Kidney tubule cell (primary cell): ENCODE data around the gene AP5B1.
A peak's percentile ranks its signal among the peaks of the same experiment; 100 is the strongest.

Experiments
- DNase-seq: peaks from one replicate; pipeline ENCODE4 v3.0.0-alpha.2; 2018; ENCODE audit warnings: low spot score

AP5B1 gene

GRCh38 chr11:65780770-65781151 lies at the start of gene AP5B1:
TSS of gene AP5B1 (minus strand) at chr11:65780976. CDS start at chr11:65780591, 385 bp downstream.
- peak; percentile 81 for DNase-seq

GRCh38 chr11:65829459-65829858 lies 48.7 kb upstream of the AP5B1 start:
- DNase-seq = no peak

GRCh38 chr11:65826984-65827735 lies 46.4 kb upstream of the AP5B1 start:
- no peak for DNase-seq

GRCh38 chr11:65822776-65823528 lies 42.2 kb upstream of the AP5B1 start:
- DNase-seq = no peak

- no peak for DNase-seq
Observed at GRCh38 chr11:65821107-65821506, 40.3 kb upstream of the AP5B1 start.

- peak; percentile 86 for DNase-seq
Observed at GRCh38 chr11:65817835-65818680, 37.3 kb upstream of the AP5B1 start.

GRCh38 chr11:65817312-65817834 lies 36.6 kb upstream of the AP5B1 start:
- no peak for DNase-seq

- no peak for DNase-seq
Observed at GRCh38 chr11:65816696-65817095, 35.9 kb upstream of the AP5B1 start.

- DNase-seq = no peak
Observed at GRCh38 chr11:65814986-65815565, 34.3 kb upstream of the AP5B1 start.

GRCh38 chr11:65814131-65814985 lies 33.6 kb upstream of the AP5B1 start:
- DNase-seq = peak; percentile 16

- DNase-seq = no peak
Observed at GRCh38 chr11:65811764-65812475, 31.1 kb upstream of the AP5B1 start.

GRCh38 chr11:65810046-65810868 lies 29.5 kb upstream of the AP5B1 start:
- no peak for DNase-seq

- no peak for DNase-seq
Observed at GRCh38 chr11:65809496-65809895, 28.7 kb upstream of the AP5B1 start.

GRCh38 chr11:65808744-65809341 lies 28.1 kb upstream of the AP5B1 start:
- DNase-seq = no peak

GRCh38 chr11:65806979-65807378 lies 26.2 kb upstream of the AP5B1 start:
- DNase-seq = no peak

- no peak for DNase-seq
Observed at GRCh38 chr11:65803797-65804492, 23.2 kb upstream of the AP5B1 start.

- no peak for DNase-seq
Observed at GRCh38 chr11:65802841-65803240, 22.1 kb upstream of the AP5B1 start.
